ENCODE measurements around the gene ICAM1. TPM values are rescaled to one million over a fixed set of nuclear protein-coding genes. Genes with fewer than 3 reads are reported as not detected.

The ICAM1 gene
- total and polyA plus RNA-seq, 8 donors, result 15.4 to 497 (median 18.3) TPM

DNA sequence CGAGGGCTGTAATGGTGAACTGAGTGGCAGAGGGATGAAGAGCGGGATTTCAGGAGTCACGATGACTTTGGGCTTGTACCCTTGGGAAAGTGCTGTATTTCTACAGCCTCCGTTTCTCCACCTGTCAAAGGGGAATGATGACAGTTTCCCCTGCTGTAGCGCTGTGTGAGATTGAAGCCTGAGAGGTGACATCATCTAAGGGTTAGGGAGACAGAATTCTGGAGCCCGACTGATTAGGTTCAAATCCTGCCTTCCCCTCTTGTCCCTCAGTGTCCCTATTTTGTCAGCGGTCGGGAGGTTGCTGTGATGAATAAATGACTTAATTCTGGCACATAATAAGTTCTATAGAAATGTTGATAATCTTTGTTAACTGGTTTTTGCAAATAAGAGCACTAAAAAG, 18.2 kb upstream of the ICAM1 start:
- Histone ChIP-seq H3K27me3 (no peaks in the 10 kb centered on the region), H3K4me3 (peak overlapping the region; percentile 80 to 81), H3K36me3 (peaks cover 0 to 39% of the 10 kb centered on the region in 2 donors), H3K4me1 (peaks cover 3 to 27% of the 10 kb centered on the region in 2 donors), H3K9me3 (no peaks in the 10 kb centered on the region), H3K27ac (peak overlapping the region in 1 of 2 donors; percentile 77)
- DNase-seq, result no peak
- TF ChIP-seq, protein P1, sequence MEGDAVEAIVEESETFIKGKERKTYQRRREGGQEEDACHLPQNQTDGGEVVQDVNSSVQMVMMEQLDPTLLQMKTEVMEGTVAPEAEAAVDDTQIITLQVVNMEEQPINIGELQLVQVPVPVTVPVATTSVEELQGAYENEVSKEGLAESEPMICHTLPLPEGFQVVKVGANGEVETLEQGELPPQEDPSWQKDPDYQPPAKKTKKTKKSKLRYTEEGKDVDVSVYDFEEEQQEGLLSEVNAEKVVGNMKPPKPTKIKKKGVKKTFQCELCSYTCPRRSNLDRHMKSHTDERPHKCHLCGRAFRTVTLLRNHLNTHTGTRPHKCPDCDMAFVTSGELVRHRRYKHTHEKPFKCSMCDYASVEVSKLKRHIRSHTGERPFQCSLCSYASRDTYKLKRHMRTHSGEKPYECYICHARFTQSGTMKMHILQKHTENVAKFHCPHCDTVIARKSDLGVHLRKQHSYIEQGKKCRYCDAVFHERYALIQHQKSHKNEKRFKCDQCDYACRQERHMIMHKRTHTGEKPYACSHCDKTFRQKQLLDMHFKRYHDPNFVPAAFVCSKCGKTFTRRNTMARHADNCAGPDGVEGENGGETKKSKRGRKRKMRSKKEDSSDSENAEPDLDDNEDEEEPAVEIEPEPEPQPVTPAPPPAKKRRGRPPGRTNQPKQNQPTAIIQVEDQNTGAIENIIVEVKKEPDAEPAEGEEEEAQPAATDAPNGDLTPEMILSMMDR (IDR thresholded peaks at IDR 0.05), result no peak
- ATAC-seq, result no peak
- intact Hi-C loops (cut with DNase I), result no loop called here

DNA sequence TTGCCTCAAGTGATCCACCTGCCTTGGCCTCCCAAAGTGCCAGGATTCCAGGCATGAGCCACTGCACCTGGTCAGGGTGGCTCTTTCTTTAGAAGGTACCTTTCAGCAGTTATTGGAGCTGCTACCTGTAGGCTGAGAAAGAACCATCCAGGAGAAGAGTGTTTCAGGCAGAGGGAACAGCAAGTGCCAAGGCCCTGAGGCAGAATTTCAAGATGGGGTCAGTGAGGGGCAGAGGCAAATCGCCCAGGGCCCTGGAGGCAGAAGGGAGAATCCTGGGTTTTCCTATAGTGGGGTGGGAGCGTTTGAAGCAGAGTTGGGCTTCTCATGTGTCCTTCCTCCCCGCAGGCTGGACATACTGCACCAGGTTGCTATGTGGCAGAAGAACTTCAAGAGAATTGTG, 16.7 kb upstream of the ICAM1 start:
- intact Hi-C loops (cut with DNase I), result no loop called here
- TF ChIP-seq, protein P1 (IDR thresholded peaks at IDR 0.05), result no peak
- ATAC-seq, result no peak
- Histone ChIP-seq H3K36me3 (peaks cover 0 to 51% of the 10 kb centered on the region in 2 donors), H3K27me3 (no peaks in the 10 kb centered on the region), H3K9me3 (no peaks in the 10 kb centered on the region), H3K4me3 (no peak overlapping the region), H3K27ac (no peak overlapping the region), H3K4me1 (peaks cover 3 to 29% of the 10 kb centered on the region in 2 donors)
- DNase-seq, result no peak

DNA sequence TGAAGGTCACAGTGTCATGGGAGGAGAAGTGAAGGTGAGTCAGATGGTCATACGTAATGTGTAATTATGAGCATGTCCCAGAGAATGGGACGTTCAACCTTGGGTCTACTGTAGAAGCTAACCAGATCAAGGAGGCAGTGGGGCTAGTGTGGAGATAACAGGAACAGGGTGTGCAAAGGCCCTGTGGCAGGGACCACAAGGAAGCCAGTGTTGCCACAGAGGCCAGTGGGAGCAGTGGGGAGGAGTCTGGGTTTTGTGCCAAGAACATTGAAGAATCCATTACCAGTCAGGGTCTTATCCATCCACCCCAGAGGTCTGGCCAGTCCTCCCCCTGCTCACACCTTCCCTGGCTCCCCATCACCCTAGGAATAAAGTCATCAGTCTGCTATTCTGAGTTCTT, 15.6 kb upstream of the ICAM1 start:
- no peaks in the 10 kb centered on the region for H3K27me3 ChIP-seq
- no peak overlapping the region for H3K4me3 ChIP-seq
- DNase-seq (no peak), ATAC-seq (no peak)
- intact Hi-C loops (cut with DNase I), result loop anchor here (5.0 kb wide), 2 partner anchors 127 to 137 kb away; partner anchors contain the start of gene TYK2 (in 1 of the 2)
- no peaks in the 10 kb centered on the region for H3K9me3 ChIP-seq
- H3K4me1 ChIP-seq, result peaks cover 3 to 31% of the 10 kb centered on the region in 2 donors
- H3K27ac ChIP-seq, result no peak overlapping the region
- TF ChIP-seq, protein P1 (IDR thresholded peaks at IDR 0.05), result no peak
- peaks cover 0 to 51% of the 10 kb centered on the region in 2 donors for H3K36me3 ChIP-seq

DNA sequence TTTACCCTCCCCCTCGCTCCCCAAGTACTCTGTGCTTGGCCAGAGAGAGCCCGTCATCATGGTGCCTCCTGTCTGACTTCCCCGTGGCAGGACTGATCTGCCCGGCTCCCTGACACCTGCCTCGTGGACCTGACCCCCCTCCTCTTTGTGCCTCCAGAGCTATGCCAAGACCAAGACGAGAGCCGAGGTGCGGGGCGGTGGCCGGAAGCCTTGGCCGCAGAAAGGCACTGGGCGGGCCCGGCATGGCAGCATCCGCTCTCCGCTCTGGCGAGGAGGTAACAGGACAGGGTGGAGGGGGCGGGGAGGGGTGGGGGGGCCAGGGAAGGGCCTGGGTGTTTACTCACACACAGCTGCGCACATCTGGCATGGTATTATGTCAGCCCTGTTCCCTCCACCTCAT, 14.4 kb upstream of the ICAM1 start:
- ATAC-seq, result no peak
- DNase-seq, result no peak
- H3K27ac ChIP-seq, result no peak overlapping the region
- no peak overlapping the region for H3K4me3 ChIP-seq
- H3K27me3 ChIP-seq, result no peaks in the 10 kb centered on the region
- TF ChIP-seq, protein P1 (IDR thresholded peaks at IDR 0.05), result no peak
- H3K9me3 ChIP-seq, result no peaks in the 10 kb centered on the region
- intact Hi-C loops (cut with DNase I), result loop anchor here (5.0 kb wide), 2 partner anchors 126 to 136 kb away; partner anchors contain the start of gene TYK2 (in 1 of the 2)
- peaks cover 0 to 26% of the 10 kb centered on the region in 2 donors for H3K4me1 ChIP-seq
- peaks cover 0 to 51% of the 10 kb centered on the region in 2 donors for H3K36me3 ChIP-seq

DNA sequence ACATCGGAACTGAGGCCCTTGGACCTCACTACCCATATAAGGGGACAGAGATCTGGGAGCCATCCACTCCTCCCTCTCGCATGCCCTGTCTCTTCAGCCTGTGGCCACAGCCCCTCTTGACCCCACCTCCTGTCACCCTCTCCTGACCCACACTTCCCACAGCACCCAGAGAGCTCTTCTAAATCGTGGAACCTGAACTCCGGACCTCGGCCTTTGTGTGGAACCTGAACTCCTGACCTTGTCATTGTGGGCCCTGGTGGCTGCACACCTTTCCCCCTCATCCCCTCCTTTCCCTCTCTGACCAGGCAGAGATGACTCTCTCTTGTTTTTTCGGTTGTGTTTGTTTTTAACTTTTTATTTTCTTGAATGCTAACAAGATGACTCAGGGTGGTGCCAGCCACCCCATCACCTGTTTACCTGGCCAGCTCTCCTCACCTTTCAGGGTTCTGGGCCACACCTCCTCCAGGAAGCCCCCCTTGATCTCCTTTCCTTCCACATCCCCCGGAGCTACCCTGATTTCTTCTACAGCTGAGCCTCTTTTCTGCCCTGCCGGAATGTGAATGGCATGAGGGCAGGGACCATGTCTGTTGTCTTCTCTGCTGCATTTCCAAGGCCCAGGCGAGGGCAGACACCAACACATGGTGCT, 13.8 kb upstream of the ICAM1 start:
- Histone ChIP-seq H3K4me3 (no peak overlapping the region), H3K36me3 (peaks cover 0 to 51% of the 10 kb centered on the region in 2 donors), H3K27ac (no peak overlapping the region), H3K4me1 (peaks cover 0 to 26% of the 10 kb centered on the region in 2 donors), H3K9me3 (no peaks in the 10 kb centered on the region), H3K27me3 (no peaks in the 10 kb centered on the region)
- ATAC-seq (no peak), DNase-seq (no peak)
- TF ChIP-seq, protein P1 (IDR thresholded peaks at IDR 0.05), result no peak
- intact Hi-C loops (cut with DNase I), result loop anchor here (5.0 kb wide), 2 partner anchors 125 to 135 kb away; partner anchors contain the start of gene TYK2 (in 1 of the 2)
